Suprapubic skin (tissue), 4 donors: Measurements from ENCODE around the gene IMPG2.

Experiments
- EP300 ChIP-seq: sonication (generic); formaldehyde crosslinking; IDR thresholded peaks from one replicate; pipeline ENCODE4 v1.6.1; 2017; ENCODE audit warnings: antibody characterized with exemption
- POLR2A ChIP-seq, 2 donors: fragments of 450-650 bp; IDR thresholded peaks; one replicate each; pipeline ENCODE4 v1.6.1; 2017; ENCODE audit warnings: antibody characterized with exemption in 2 of 2, mild to moderate bottlenecking in 2 of 2, moderate library complexity in 2 of 2
- POLR2AphosphoS5 ChIP-seq, 3 donors: sonication (generic); formaldehyde crosslinking; IDR thresholded peaks; one replicate each; pipeline ENCODE4 v1.6.1; 2017; ENCODE audit warnings: antibody characterized with exemption in 3 of 3
- TF ChIP-seq, protein P1 (sequence below), 2 donors: fragments of 200-600 bp in 1 of 2; fragments of 450-650 bp in 1 of 2; sonication (generic) in 1 of 2; IDR thresholded peaks; one replicate each; pipeline ENCODE4 v1.5.1; 2016 to 2019; ENCODE audit warnings: antibody characterized with exemption in 2 of 2, mild to moderate bottlenecking in 1 of 2, moderate library complexity in 1 of 2

GRCh38 chr3:101281521-101282030, 38.8 kb downstream of the IMPG2 start:
- TF ChIP-seq EP300 = no peak
- TF ChIP-seq, protein P1, sequence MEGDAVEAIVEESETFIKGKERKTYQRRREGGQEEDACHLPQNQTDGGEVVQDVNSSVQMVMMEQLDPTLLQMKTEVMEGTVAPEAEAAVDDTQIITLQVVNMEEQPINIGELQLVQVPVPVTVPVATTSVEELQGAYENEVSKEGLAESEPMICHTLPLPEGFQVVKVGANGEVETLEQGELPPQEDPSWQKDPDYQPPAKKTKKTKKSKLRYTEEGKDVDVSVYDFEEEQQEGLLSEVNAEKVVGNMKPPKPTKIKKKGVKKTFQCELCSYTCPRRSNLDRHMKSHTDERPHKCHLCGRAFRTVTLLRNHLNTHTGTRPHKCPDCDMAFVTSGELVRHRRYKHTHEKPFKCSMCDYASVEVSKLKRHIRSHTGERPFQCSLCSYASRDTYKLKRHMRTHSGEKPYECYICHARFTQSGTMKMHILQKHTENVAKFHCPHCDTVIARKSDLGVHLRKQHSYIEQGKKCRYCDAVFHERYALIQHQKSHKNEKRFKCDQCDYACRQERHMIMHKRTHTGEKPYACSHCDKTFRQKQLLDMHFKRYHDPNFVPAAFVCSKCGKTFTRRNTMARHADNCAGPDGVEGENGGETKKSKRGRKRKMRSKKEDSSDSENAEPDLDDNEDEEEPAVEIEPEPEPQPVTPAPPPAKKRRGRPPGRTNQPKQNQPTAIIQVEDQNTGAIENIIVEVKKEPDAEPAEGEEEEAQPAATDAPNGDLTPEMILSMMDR (IDR thresholded peaks at IDR 0.05) = no peak
- TF ChIP-seq POLR2A (IDR thresholded peaks at IDR 0.05) = no peak
- TF ChIP-seq POLR2AphosphoS5 (IDR thresholded peaks at IDR 0.05) = no peak
